ENCODE results near the gene CD164L2. TPM values are rescaled to one million over a fixed set of nuclear protein-coding genes. Genes with fewer than 3 reads are reported as not detected.
"Not testable (repeated sequence)": the region's sequence is repeated elsewhere in the genome, so short reads cannot be mapped to it uniquely, and the experiment has no call there.

Gene CD164L2
- total RNA-seq, 1 donor from 2014 or later: not detected

- Mint-ChIP-seq H3K27me3 (ENCODE audit: unreplicated experiment) (peaks cover 12% of the 10 kb centered on the region), H3K9me3 (ENCODE audit: unreplicated experiment) (no peaks in the 10 kb centered on the region), H3K4me3 (ENCODE audit: unreplicated experiment) (peak overlapping the region; percentile 85), H3K27ac (ENCODE audit: unreplicated experiment) (peak overlapping the region; percentile 33), H3K36me3 (ENCODE audit: unreplicated experiment) (no peaks in the 10 kb centered on the region), H3K4me1 (ENCODE audit: low read depth, unreplicated experiment) (peaks cover 13% of the 10 kb centered on the region)
- no peak for DNase-seq
- TF ChIP-seq, protein P1, sequence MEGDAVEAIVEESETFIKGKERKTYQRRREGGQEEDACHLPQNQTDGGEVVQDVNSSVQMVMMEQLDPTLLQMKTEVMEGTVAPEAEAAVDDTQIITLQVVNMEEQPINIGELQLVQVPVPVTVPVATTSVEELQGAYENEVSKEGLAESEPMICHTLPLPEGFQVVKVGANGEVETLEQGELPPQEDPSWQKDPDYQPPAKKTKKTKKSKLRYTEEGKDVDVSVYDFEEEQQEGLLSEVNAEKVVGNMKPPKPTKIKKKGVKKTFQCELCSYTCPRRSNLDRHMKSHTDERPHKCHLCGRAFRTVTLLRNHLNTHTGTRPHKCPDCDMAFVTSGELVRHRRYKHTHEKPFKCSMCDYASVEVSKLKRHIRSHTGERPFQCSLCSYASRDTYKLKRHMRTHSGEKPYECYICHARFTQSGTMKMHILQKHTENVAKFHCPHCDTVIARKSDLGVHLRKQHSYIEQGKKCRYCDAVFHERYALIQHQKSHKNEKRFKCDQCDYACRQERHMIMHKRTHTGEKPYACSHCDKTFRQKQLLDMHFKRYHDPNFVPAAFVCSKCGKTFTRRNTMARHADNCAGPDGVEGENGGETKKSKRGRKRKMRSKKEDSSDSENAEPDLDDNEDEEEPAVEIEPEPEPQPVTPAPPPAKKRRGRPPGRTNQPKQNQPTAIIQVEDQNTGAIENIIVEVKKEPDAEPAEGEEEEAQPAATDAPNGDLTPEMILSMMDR (IDR thresholded peaks at IDR 0.05; ENCODE audit: partially characterized antibody, unreplicated experiment): no peak
Measured at GRCh38 chr1:27391511-27392095, 8.5 kb upstream of the CD164L2 start.

GRCh38 chr1:27388337-27389005 is 5.3 kb upstream of the CD164L2 start:
- peaks cover 7% of the 10 kb centered on the region for H3K27me3 Mint-ChIP-seq (ENCODE audit: unreplicated experiment)
- H3K36me3 Mint-ChIP-seq (ENCODE audit: unreplicated experiment): no peaks in the 10 kb centered on the region
- TF ChIP-seq, protein P1 (IDR thresholded peaks at IDR 0.05; ENCODE audit: partially characterized antibody, unreplicated experiment): peak; percentile 93
- DNase-seq: peak; percentile 64
- H3K4me1 Mint-ChIP-seq (ENCODE audit: low read depth, unreplicated experiment): peaks cover 13% of the 10 kb centered on the region
- H3K4me3 Mint-ChIP-seq (ENCODE audit: unreplicated experiment): no peak overlapping the region
- no peak overlapping the region for H3K27ac Mint-ChIP-seq (ENCODE audit: unreplicated experiment)
- H3K9me3 Mint-ChIP-seq (ENCODE audit: unreplicated experiment): peaks cover 1% of the 10 kb centered on the region

GRCh38 chr1:27384797-27385196 is 1.7 kb upstream of the CD164L2 start:
- not testable (repeated sequence) for H3K4me3 Mint-ChIP-seq (ENCODE audit: unreplicated experiment); H3K9me3 Mint-ChIP-seq (ENCODE audit: unreplicated experiment); H3K36me3 Mint-ChIP-seq (ENCODE audit: unreplicated experiment); H3K4me1 Mint-ChIP-seq (ENCODE audit: low read depth, unreplicated experiment); H3K27ac Mint-ChIP-seq (ENCODE audit: unreplicated experiment); DNase-seq
- H3K27me3 Mint-ChIP-seq (ENCODE audit: unreplicated experiment): peaks cover 10% of the 10 kb centered on the region

GRCh38 chr1:27383661-27384060 is 528 bp upstream of the CD164L2 start:
- peaks cover 13% of the 10 kb centered on the region for H3K27me3 Mint-ChIP-seq (ENCODE audit: unreplicated experiment)
- H3K36me3 Mint-ChIP-seq (ENCODE audit: unreplicated experiment): no peaks in the 10 kb centered on the region
- no peaks in the 10 kb centered on the region for H3K4me1 Mint-ChIP-seq (ENCODE audit: low read depth, unreplicated experiment)
- DNase-seq: no peak
- no peak overlapping the region for H3K27ac Mint-ChIP-seq (ENCODE audit: unreplicated experiment)
- H3K9me3 Mint-ChIP-seq (ENCODE audit: unreplicated experiment): peaks cover 1% of the 10 kb centered on the region
- H3K4me3 Mint-ChIP-seq (ENCODE audit: unreplicated experiment): no peak overlapping the region
- TF ChIP-seq, protein P1 (IDR thresholded peaks at IDR 0.05; ENCODE audit: partially characterized antibody, unreplicated experiment): no peak

- Mint-ChIP-seq H3K4me3 (ENCODE audit: unreplicated experiment) (no peak overlapping the region), H3K9me3 (ENCODE audit: unreplicated experiment) (peaks cover 4% of the 10 kb centered on the region), H3K4me1 (ENCODE audit: low read depth, unreplicated experiment) (peaks cover 3% of the 10 kb centered on the region), H3K36me3 (ENCODE audit: unreplicated experiment) (no peaks in the 10 kb centered on the region), H3K27me3 (ENCODE audit: unreplicated experiment) (peaks cover 13% of the 10 kb centered on the region), H3K27ac (ENCODE audit: unreplicated experiment) (no peak overlapping the region)
- TF ChIP-seq, protein P1 (IDR thresholded peaks at IDR 0.05; ENCODE audit: partially characterized antibody, unreplicated experiment): no peak
- DNase-seq: no peak
Measured at GRCh38 chr1:27381969-27382762, 967 bp downstream of the CD164L2 start.

Data from glutamatergic neuron (in vitro differentiated cells).